Suppressor macrophage (primary cell): ENCODE data around the gene CPLX1.

Experiments
- DNase-seq, 4 experiments: peaks; one replicate each; pipeline ENCODE4 v3.0.0-alpha.2; 2020 to 2022

Gene CPLX1

DNA sequence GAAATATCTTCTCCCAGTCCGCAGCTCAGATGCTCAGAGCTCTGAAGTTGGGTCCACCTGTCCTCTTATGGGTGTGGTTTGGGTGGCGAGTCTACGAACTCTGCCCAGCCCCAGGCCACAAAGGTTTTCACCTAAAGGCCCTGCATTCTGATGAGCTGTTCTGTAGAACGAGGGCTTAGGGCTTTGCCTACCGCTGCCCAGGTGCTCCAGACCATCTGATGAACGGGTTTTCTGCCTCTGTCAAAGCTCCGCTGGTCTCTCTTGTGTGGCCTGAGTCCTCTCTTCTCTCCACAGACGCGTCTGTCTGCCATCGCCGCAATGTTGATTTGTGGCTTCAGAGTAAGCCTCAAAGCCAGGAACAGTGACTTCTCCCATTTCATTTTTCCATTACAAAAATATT is 28.4 kb upstream of the CPLX1 start:
- DNase-seq, result no peak

DNA sequence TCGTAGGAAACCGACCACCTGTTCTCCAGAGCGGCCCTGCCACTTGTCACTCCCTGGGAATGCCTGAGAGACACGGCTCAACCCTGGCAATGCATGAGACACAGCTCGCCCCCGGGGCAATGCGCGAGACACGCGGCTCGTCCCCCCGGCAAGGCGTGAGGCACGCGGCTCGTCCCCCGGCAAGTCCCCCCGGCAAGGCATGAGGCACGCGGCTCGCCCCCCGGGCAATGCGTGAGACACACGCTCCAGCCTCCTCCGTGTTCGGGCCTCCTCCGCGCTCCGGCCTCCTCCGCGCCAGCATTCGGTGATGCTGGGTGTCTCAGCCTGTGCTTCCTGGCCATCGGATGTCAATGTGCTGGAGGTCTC is 27.5 kb upstream of the CPLX1 start:
- DNase-seq, result no peak

DNA sequence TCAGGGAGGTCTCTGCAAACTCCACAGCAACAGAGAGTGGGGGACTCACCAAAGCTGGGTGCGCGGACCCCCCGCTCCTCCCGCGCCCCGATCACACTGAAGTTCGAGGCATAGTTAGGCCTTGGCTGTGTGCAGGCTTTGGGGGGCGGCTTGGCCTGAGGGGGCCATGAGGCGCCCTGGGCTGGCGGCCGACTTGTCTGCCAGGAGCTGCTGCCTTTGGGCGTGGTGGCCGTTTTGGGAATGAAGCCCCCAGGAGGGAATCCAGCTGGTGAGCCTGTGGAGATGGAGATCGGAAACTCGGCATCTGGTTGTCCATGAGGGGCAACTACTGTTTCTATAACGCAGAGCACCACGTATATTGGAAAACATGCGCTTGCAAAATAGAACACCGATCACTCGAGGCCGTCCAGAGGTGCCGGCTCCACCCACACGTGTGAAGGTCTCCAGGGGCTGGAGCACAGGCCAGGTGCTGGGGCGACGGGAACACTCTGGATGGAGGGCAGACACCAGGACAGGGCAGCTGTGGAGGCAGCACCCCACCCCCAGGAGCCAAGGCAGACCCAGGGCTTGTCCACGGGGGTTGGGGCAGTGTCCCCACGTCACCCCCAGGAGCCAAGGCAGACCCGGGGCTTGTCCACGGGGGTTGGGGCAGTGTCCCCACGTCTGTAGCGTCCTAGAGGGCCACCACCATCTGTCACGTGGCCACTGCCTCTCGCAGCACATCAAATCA is 25.9 kb upstream of the CPLX1 start:
- DNase-seq, result no peak

DNA sequence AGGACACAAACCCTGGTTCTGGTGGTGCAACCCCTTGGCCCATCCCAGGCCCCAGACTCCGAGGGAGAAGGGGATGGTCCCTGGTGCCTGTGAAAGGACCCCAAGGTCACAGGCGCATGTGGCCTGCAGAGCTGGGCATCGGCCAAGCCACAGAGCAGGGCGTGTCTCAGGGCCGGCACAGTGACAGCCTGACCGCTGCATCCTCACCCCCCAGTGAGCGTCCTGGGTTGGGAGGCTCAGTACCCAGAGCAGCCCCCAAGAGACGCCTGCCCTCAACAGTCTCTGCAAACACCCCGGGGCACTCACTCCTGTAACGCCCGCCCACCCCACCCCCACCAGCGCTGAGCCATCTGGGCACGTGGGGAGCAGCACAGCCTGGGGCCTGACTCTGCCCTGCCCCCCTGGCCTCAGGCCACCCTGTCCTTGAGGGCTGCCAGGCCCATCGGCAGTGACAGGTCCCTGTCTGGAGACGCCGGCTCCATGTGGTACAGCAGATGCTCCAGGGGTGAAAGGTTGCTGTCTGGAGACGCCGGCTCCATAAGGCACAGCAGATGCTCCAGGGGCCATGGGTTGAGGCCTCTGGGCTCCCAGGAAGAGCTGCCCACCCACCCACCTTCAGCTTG is 24.5 kb upstream of the CPLX1 start:
- DNase-seq, result no peak

DNA sequence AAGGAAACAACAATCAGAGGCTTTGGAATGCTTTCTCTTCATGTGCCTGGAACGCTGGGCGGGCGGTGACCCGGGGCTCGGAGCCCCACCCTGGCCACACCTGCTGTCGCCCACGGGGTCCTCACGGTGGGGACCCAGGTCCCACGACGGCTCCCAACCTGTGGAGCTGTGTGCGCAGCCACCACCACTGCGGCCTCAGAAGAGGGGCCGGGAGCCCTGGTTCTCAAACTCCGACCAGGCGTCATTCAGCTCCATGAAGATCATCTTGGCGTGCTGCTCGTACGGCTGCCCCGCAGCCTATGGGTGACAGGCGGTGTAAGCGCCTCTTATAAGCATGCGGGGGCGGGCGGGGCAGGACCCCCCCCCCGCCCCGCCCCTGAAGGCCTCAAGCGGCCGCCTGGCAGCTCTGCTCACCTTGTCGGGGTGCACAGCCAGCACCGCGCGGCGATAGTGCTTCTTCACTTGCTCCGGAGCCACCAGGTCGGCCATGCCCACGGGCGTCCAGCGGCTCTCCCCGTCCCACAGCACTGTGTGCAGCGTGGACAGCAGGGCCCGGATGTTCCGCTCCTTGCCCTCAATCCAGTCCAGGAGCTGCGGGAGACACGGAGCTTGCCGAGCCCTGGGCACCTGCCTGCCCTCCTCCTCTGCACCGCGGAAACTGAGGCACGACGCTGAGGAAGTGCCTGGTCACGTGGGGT is 23.7 kb upstream of the CPLX1 start:
- no peak for DNase-seq

DNA sequence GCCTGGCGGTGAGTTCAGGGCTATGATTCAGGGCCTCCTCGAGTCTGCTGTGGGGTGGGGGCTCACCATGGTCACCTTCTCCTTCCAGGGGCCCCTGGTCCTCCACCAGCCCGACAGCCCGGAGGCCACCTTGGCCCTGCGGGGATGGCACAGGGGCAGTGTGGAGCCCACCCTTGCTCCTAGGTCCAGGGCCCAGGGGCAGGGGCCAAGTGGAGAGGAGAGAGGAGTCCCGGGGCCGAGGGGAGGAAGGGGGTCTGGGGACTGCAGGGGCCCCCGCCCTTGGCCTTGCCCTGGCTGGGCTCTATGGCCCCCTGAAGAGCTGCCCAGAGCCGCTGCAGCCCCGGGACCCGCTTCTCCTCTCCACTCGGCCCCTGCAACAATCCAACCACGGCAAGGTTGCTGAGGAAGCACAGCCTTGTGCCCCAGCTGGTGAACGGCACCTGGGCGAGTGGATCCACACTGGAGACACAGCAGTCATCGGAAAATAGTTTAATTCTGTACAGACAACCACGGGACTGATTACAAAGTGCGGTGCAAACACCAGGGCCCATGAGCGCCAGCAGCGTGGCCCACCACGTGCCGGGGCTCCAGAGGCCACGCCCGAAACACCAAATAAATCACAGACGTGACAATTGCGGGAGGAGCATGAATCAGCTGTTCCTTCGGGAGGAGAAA is 23.0 kb upstream of the CPLX1 start:
- DNase-seq, result no peak

DNA sequence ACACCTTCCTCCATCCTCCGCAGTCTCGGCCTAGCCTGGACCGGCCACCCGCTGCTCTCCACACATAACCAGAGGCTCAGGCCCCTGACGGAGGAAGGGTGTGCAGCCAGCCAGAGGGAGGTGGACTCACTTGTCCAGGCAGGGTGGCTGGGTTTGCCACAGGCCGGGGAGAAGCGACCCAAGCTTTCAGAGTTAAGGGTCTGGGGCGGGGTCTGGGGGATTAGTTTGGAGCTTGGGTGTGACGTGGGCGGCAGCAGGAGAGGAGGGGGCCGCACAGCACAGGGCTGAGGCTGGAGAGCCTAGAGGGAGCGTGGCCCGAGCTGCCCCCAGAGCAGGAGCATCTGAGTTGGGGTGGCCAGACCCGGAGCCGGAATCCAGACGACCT is 22.4 kb upstream of the CPLX1 start:
- DNase-seq, result no peak

DNA sequence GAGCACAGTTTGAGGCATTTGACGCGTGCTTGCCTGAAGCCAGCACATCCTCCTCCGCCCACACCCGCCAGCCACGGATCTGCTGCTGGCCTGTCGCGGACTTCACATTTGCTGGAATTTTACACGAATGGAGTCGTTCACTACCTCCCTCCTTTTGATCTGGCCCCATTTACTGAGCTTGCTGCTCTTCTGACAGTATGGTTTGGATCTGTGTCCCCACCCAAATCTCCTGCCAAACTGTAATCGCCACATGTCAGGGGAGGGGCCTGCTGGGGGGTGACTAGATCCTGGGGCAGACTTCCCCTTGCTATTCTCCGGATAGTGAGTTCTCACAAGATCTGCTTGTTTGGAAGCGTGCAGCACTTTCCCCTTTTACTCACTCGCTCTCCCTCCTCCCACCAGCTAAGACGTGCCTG is 19.9 kb upstream of the CPLX1 start:
- DNase-seq, result no peak

DNA sequence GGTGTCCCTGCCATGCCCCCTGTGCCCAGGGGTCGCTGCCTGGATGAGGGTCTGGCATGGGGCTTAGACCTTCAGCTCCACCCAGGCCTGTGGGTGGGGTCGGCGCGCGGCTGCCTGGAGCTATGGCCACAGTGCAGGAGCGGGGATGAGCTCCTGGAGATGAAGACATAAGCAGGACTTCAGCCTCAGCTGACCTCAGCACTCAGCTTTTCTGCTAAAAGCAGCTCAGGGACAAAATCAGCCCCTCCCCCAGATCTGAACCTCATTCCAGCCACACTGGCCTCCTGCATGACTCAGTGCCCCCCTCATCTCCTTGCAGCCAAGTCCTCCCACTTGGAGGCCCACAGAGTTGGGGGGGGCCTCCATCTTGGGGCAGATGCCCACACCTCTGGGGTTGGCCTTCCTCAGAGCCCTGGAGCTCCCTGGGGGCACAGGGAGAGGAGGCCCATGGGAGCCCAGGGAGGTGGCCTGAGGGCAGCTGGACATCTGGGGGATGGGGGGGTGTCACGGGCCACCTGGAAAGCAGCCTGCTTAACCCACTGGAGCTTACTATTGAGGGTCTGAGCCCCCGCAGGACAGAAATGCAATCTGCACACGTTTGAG is 19.4 kb upstream of the CPLX1 start:
- DNase-seq, result no peak

DNA sequence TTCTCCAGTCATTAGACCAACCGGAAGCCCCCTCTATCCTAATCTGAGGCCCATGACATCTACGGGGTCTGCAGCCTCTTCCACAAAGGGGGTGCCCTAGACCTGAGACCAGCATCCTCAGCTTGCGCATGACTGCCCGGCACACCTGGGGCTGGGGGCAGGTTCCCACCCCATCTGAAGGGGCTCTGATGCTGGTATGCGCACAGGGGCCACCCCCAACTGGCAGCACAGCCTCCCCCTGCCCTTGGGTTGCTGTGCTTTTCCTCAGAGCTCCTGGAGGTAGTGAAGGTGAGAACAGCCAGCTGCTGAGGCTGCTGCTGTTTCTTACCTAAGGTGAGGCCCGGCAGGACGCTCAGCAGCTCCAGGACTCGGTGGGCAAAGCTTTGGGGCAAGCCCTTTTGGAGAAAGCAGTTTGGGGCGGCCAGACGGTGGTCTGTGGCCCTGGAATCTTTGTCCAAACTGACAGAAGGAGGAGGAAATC is 18.9 kb upstream of the CPLX1 start:
- DNase-seq, result no peak

DNA sequence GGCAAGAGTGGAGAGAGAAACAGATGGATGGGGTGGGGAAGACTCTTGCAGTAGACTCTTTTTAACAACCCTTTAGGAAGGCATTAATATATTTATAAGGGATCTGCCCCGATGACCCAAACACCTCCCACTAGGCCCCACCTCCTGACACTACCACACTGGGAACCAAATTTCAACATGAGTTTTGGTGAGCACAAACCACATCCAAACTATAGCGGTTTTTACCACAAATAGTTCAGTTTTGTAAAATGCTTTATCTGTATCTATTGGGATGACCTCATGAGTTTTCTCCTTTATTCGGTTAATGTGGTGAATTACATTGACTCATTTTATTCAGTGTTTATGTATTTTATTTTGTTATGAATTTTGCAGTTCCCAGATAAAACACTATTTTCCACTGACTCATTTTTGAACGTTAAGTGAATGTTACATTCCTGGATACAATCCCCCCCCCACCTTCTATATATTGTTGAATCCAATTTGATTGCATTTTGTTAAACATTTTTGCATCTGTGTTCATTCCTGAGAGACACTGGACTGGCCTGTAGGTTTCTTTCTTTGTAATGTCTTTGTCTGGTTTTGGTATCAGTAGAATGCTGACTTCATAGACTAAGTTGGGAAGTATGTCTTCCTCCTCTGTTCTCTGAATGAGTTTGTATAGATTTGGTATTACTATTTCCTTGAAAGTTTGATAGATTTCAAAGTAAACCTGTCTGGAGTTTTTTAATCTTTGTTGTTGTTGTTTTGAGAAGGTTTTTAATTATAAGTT is 13.9 kb upstream of the CPLX1 start:
- DNase-seq, result no peak

DNA sequence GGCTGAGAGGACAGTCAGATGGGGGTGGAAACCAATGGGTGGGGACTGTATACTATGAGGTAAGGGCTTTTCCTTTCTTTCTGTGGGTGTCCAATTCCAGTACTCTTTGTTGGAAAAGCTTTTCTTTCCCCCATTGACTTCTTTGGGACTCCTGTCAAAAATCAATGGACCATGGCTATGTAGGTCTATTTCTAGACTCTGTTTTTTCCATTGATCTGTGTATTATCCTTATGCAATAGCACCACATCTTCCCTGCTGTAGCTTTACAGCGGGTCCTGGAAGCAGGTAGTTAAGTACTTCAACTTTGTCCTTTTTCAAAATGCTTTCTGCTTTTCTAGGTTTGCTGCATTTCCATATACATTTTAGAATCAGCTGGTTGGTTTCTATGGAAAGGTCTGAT is 11.8 kb upstream of the CPLX1 start:
- no peak for DNase-seq

DNA sequence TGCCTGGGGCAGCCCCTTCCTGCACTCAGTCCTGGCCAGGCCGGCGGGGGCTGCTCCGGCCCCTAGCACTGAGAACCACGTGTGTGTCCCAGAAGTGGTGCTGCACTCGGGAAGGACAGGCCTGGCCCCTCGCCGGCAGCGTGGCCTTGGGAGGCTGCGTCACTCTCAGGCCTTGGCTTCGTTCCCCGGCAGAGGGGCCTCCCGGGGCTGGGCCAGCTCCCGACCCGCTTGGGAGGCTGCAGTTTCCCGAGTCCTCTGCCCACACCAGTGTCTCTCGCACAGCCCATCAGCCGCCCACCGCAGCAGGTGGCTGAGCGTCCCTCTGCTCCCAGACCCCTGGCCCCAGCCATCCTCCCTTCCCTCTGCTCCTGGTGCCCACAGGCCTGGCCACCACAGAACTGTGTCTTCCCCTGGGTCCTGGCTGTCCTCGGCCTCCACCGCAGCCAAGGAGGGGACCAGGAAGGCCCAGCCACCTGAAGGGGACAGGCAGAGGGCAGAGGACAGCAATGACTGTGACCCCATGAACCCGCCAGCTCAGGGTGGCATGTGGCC is 10.9 kb upstream of the CPLX1 start:
- no peak for DNase-seq

DNA sequence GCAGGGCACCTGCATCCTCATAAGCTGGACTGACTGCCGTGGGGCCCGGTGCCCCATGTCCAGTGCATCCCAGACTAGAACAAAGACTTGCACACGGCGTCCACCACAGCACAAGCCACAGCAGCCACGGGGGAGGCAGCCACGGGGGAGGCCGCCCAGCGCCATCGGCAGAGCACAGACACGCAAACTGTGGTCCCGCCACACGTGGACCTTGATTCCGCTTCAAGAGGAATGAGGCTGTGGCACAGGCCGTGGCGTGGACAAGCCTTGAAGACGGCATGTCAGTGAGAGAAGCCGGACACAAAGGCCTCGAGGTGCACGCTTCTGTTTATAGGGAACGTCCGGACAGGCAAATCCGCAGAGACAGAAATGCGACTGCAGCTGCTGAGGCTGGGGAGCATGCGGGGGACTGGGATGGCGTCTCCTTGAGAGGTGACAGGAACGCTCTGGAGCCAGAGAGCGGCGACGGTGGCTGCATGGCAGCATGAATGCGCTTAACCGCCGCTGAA is 10.1 kb upstream of the CPLX1 start:
- DNase-seq, result no peak

DNA sequence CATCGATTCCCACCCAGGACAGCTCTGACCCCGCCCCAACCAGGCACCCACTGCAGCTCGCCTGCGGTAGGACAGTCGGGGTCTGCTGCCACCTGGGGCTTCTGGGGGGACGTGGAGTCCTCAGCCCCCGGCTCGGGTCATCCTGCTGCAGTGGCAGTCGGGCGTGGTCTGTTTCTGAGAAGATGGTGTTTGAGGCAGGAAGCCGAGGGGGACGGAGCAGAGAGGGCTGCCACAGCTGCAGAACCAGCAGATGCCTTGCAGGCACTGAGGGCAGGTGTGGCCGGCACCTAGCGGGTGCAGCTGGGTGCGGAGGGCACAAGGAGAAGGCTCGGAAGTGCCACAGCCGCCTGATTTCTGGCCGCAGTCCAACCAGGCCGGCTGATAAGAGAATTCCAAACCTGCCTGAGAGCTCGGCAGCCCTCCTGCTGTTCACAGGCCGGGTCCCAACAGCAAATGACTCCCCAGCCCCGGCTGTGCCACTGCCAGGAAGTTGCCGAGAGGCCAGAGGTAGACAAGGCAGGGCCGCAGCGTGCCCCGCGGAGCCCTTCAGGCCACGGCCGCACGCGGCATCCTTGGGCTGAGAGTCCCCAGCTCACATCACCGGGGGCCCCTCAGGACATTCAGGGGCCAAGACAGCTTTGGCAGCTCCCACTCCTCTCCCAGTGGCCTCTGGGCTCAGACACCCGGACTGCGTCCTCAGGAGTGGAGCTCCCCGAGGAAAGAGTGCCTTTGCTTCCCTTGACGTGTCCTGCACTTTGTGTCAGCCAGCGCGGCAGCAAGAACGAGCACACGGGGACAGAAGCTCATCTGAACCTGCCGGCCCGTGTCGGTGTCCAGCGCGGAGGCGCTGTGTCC is 9.4 kb upstream of the CPLX1 start:
- no peak for DNase-seq

DNA sequence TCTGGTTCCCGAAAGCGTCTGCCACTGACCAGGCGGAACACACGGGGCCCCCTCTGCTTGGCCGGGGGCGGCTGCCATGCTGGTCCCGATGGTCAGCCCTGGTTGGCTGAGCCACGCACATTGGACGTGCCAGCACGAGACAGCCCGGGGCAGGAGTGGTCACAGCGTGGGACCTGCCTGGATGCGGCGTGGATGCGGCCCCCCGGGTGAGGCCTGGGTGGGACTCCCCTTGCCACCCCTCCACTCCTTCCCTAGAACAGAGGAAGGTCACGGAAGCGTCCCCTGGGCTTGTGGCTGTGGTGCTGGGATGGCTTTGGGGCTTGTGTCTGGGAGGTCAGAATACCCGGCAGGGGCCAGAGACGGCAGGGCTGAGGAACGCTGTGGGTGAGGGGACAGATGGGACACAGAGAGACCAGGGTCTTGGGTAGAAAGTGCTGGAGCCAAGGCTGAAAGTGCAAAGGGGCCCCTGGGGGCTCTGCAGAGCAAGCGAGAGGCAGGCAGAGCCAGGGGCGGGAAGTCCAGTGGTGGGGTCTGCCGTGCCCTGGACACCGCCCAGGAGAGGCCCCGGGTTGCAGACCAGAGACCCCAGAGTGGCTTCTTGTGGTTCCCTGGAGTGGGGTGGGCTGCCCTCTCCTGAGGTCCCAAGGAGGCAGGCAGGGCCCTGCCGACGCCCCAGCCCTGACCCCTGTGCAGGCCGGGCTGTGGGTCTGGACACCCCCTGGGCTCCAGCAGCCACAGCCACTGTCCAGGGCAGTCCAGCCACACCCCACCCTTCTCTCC is 8.6 kb upstream of the CPLX1 start:
- DNase-seq, result no peak

DNA sequence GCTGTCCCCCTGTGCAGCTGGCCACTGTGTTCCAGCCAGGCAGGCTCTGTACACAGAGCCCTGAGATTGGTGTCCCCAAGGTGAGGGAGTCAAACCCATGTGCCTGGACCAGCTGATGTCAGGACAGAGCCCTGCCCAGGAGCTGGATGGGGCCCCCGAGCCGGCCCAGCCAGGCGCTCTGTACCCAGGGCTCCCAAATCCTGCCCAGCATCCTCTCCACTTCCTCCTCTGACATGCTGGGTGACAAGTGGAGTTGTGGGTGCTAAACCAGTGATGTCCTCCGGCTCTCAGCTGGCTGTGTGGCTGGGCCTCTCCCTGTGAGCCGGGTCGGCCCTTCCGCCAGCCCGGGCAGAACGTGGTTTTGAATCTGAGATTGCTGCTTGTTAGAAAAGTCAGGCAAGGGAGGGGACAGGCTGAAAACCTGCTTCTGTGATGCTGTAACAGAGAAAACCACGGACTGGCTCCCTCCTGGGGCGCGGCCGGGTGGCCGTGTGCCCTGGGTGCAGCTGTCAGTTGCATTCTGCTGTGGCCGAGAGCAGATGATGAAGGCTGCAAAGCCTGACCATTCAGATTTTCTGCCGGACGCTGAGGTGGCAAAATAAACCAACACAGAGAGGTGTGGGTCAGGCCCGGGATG is 7.9 kb upstream of the CPLX1 start:
- no peak for DNase-seq

DNA sequence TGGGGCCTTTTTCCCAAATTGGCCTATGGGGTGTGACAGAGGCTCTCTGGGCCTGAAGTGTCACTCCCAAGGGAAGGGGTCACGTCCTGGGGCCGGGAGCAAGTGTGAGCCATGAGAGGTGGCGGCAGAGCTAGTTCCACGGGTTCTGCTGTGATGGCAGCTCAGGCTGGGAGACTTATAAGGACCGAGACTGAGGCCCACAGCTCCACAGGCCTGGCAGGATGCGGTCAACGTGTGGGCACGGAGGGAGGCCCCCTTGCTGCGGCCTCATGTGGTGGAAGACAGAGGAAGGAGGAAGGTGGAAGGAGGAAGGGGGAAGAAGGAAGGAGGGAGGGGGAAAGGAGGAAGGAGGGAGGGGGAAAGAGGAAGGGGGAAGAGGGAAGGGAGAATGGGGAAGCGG is 7.2 kb upstream of the CPLX1 start:
- DNase-seq, result peak in 1 of 4 experiments; percentile 7

DNA sequence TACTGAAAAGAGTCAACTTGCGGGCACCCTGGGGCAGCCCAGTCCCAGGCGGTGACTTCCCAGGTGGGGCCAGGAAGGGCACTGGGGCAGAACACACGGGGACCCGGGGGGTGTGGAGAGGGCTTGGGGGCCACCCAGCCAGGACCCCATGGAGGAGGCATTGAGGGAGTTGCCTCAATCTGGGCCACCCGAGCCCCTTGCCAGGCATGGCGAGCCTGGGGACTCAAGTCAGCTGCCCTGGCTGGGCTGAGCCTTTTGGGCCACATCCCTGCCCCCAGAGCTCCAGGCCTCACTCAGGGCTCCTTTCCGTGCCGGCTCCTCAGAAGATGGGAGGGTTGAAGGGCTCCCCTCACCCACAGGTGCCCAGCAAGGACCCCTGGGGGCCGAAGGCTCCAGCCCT is 6.6 kb upstream of the CPLX1 start:
- no peak for DNase-seq
